GM04504 (cell line): ENCODE data around the gene TMEM37.

Source experiments
- DNase-seq: peaks from one replicate; pipeline ENCODE4 v3.0.0-alpha.2; 2012; ENCODE audit warnings: low read depth

TMEM37 gene

GRCh38 chr2:119455066-119455718 lies 23.5 kb downstream of the TMEM37 start:
- no peak for DNase-seq

GRCh38 chr2:119460076-119460475 lies 28.4 kb downstream of the TMEM37 start:
- no peak for DNase-seq

- no peak for DNase-seq
These were observed 30.2 kb downstream of the TMEM37 start for GRCh38 chr2:119461811-119462210.

GRCh38 chr2:119462574-119462973 lies 30.9 kb downstream of the TMEM37 start:
- DNase-seq, result no peak

GRCh38 chr2:119463136-119463535 lies 31.5 kb downstream of the TMEM37 start:
- DNase-seq, result no peak

GRCh38 chr2:119463990-119464389 lies 32.3 kb downstream of the TMEM37 start:
- no peak for DNase-seq

GRCh38 chr2:119464981-119465380 lies 33.3 kb downstream of the TMEM37 start:
- no peak for DNase-seq

- DNase-seq, result no peak
These were observed 34.0 kb downstream of the TMEM37 start for GRCh38 chr2:119465687-119466086.

- no peak for DNase-seq
These were observed 34.7 kb downstream of the TMEM37 start for GRCh38 chr2:119466373-119466772.

- DNase-seq, result no peak
These were observed 36.7 kb downstream of the TMEM37 start for GRCh38 chr2:119468154-119468955.

GRCh38 chr2:119469131-119469530 lies 37.5 kb downstream of the TMEM37 start:
- no peak for DNase-seq

- DNase-seq, result no peak
These were observed 38.1 kb downstream of the TMEM37 start for GRCh38 chr2:119469661-119470297.

- no peak for DNase-seq
These were observed 41.1 kb downstream of the TMEM37 start for GRCh38 chr2:119472749-119473148.

GRCh38 chr2:119473621-119474370 lies 42.1 kb downstream of the TMEM37 start:
- DNase-seq, result no peak

- DNase-seq, result no peak
These were observed 42.9 kb downstream of the TMEM37 start for GRCh38 chr2:119474371-119475224.

GRCh38 chr2:119475225-119475856 lies 43.7 kb downstream of the TMEM37 start:
- no peak for DNase-seq

GRCh38 chr2:119475857-119476244 lies 44.2 kb downstream of the TMEM37 start:
- DNase-seq, result no peak

- no peak for DNase-seq
These were observed 44.9 kb downstream of the TMEM37 start for GRCh38 chr2:119476301-119477112.

- DNase-seq, result no peak
These were observed 45.5 kb downstream of the TMEM37 start for GRCh38 chr2:119477113-119477505.
